Thoracic aorta (tissue), 2 donors: ENCODE measurements around the gene CFTR. TPM values are rescaled to one million over a fixed set of nuclear protein-coding genes. Genes with fewer than 3 reads are reported as not detected.
A peak's percentile ranks its signal among the peaks of the same experiment; 100 is the strongest.

ENCODE experiments used
- ATAC-seq: fragments of 150-250 bp; one replicate; pipeline ENCODE4 v1.8.0; 2017; ENCODE audit warnings: low read depth; ENCODE audit not compliant: insufficient number of reproducible peaks, low FRiP score
- DNase-seq: peaks from one replicate; pipeline ENCODE4 v3.0.0-alpha.2; 2020; ENCODE audit warnings: low spot score
- H3K27ac ChIP-seq, 2 donors: fragments of 200-600 bp; sonication (generic); 1 replicate in 1 of 2; 2 replicates in 1 of 2; pipeline ENCODE4 v1.5.1; 2016; ENCODE audit warnings: mild to moderate bottlenecking in 2 of 2, moderate library complexity in 2 of 2
- H3K27me3 ChIP-seq: fragments of 200-600 bp; sonication (generic); replicated peaks from 2 replicates; pipeline ENCODE4 v1.6.0; 2016; ENCODE audit warnings: mild to moderate bottlenecking; ENCODE audit not compliant: insufficient read depth
- H3K36me3 ChIP-seq: fragments of 200-600 bp; sonication (generic); one replicate; pipeline ENCODE4 v1.5.1; 2016
- H3K4me1 ChIP-seq, 2 donors: fragments of 200-600 bp; sonication (generic); 1 replicate in 1 of 2; 2 replicates in 1 of 2; pipeline versions ENCODE4 v1.5.1 to v1.6.0; 2016; ENCODE audit warnings: low read depth in 2 of 2, mild to moderate bottlenecking in 1 of 2; ENCODE audit not compliant: control insufficient read depth in 1 of 2
- H3K4me3 ChIP-seq: fragments of 200-600 bp; sonication (generic); 2 replicates; pipeline ENCODE4 v1.5.1; 2016; ENCODE audit warnings: mild to moderate bottlenecking
- H3K9me3 ChIP-seq: fragments of 200-600 bp; sonication (generic); 2 replicates; pipeline ENCODE4 v1.5.1; 2016
- CTCF ChIP-seq: fragments of 200-600 bp; sonication (generic); IDR thresholded peaks from one replicate; pipeline ENCODE4 v1.5.1; 2019; ENCODE audit warnings: antibody characterized with exemption
- total RNA-seq, 2 donors: library from RNA; depleted of rRNA; stranded (reverse); fragments of >200 nt; gene quantifications; one replicate each; pipeline versions ENCODE4 v1.1.0 to v1.2.3, GENCODE V29; 2016

Gene CFTR
- total RNA-seq, 2 donors from 2014 or later = 0.68 TPM; not detected in 1

- H3K4me1 ChIP-seq = no peaks in the 10 kb centered on the region
- no peaks in the 10 kb centered on the region for H3K9me3 ChIP-seq
- DNase-seq (no peak), ATAC-seq (no peak)
- no peak for TF ChIP-seq CTCF
- H3K27me3 ChIP-seq = no peaks in the 10 kb centered on the region
- no peak overlapping the region for H3K27ac ChIP-seq
- H3K36me3 ChIP-seq = no peaks in the 10 kb centered on the region
- H3K4me3 ChIP-seq = no peak overlapping the region
Measured at GRCh38 chr7:117572856-117573620, 93.2 kb downstream of the CFTR start.

- Histone ChIP-seq H3K4me3 (no peak overlapping the region), H3K27me3 (no peaks in the 10 kb centered on the region), H3K9me3 (no peaks in the 10 kb centered on the region), H3K36me3 (no peaks in the 10 kb centered on the region), H3K27ac (no peak overlapping the region), H3K4me1 (peaks cover 0 to 5% of the 10 kb centered on the region in 2 donors)
- TF ChIP-seq CTCF = no peak
- ATAC-seq (no peak), DNase-seq (no peak)
Measured at GRCh38 chr7:117581424-117581823, 101.6 kb downstream of the CFTR start.

GRCh38 chr7:117582219-117582704 lies 102.4 kb downstream of the CFTR start:
- Histone ChIP-seq H3K4me3 (no peak overlapping the region), H3K4me1 (peaks cover 0 to 5% of the 10 kb centered on the region in 2 donors), H3K27me3 (no peaks in the 10 kb centered on the region), H3K9me3 (no peaks in the 10 kb centered on the region), H3K27ac (no peak overlapping the region), H3K36me3 (no peaks in the 10 kb centered on the region)
- DNase-seq = no peak
- no peak for TF ChIP-seq CTCF
- ATAC-seq = peak; percentile 67

- no peaks in the 10 kb centered on the region for H3K27me3 ChIP-seq
- H3K9me3 ChIP-seq = no peaks in the 10 kb centered on the region
- H3K4me3 ChIP-seq = no peak overlapping the region
- ATAC-seq (no peak), DNase-seq (no peak)
- no peaks in the 10 kb centered on the region for H3K4me1 ChIP-seq
- H3K36me3 ChIP-seq = no peaks in the 10 kb centered on the region
- H3K27ac ChIP-seq = no peak overlapping the region
- no peak for TF ChIP-seq CTCF
Measured at GRCh38 chr7:117587931-117588330, 108.1 kb downstream of the CFTR start.

- no peak overlapping the region for H3K27ac ChIP-seq
- TF ChIP-seq CTCF = no peak
- no peaks in the 10 kb centered on the region for H3K4me1 ChIP-seq
- DNase-seq (no peak), ATAC-seq (no peak)
- no peaks in the 10 kb centered on the region for H3K9me3 ChIP-seq
- H3K27me3 ChIP-seq = no peaks in the 10 kb centered on the region
- H3K4me3 ChIP-seq = no peak overlapping the region
- H3K36me3 ChIP-seq = no peaks in the 10 kb centered on the region
Measured at GRCh38 chr7:117588352-117588794, 108.5 kb downstream of the CFTR start.
